H1 (cell line): Measurements from ENCODE around the gene CHRM4. TPM values are rescaled to one million over a fixed set of nuclear protein-coding genes. Genes with fewer than 3 reads are reported as not detected.

Experiments
- CTCF ChIA-PET: fragments of 300-600 bp; sonication (Branson Sonifier 250); formaldehyde crosslinking; loops from one replicate; lab custom pipeline; 2021; ENCODE audit not compliant: partially characterized antibody; lab: Charles Lee
- POLR2A ChIA-PET: fragments of 300-600 bp; sonication (Branson Sonifier 250); formaldehyde crosslinking; loops from one replicate; lab custom pipeline; 2021; ENCODE audit warnings: inconsistent platforms; ENCODE audit not compliant: partially characterized antibody; lab: Charles Lee
- DNase-seq, 2 experiments: peaks; one replicate each; pipeline versions ENCODE4 v3.0.0 to v3.0.0-alpha.2; 2010 to 2022; ENCODE audit warnings: low spot score in 2 of 2, low read depth in 1 of 2, mixed read lengths in 1 of 2
- FAIRE-seq: peaks from 2 replicates; lab custom pipeline; 2011; peaks lifted over from hg19 to GRCh38; lab: Jason Lieb, UNC
- H2AFZ ChIP-seq: 2 replicates; pipeline ENCODE4 v1.8.1; 2012; ENCODE audit warnings: low read length, inconsistent platforms
- H2AK5ac ChIP-seq: 2 replicates; pipeline ENCODE4 v1.6.1; 2013; ENCODE audit warnings: low read depth, low read length
- H2BK120ac ChIP-seq: replicated peaks from 2 replicates; pipeline ENCODE3; 2013; ENCODE audit warnings: low read depth, low read length, inconsistent platforms
- H2BK12ac ChIP-seq: 2 replicates; pipeline ENCODE4 v1.6.1; 2013; ENCODE audit warnings: low read depth, low read length
- H2BK15ac ChIP-seq: 2 replicates; pipeline ENCODE4 v1.6.1; 2013; ENCODE audit warnings: low read length
- H2BK20ac ChIP-seq: 2 replicates; pipeline ENCODE4 v1.6.1; 2013; ENCODE audit warnings: low read length
- H2BK5ac ChIP-seq: 2 replicates; pipeline ENCODE4 v1.6.1; 2013; ENCODE audit warnings: low read depth, low read length
- H3K14ac ChIP-seq: 2 replicates; pipeline ENCODE4 v1.6.1; 2013; ENCODE audit warnings: inconsistent platforms; ENCODE audit not compliant: insufficient read length
- H3K18ac ChIP-seq: 2 replicates; pipeline ENCODE4 v1.6.1; 2013; ENCODE audit warnings: low read length; ENCODE audit errors: extremely low read depth
- H3K23ac ChIP-seq: 2 replicates; pipeline ENCODE4 v1.6.1; 2013; ENCODE audit warnings: inconsistent platforms; ENCODE audit not compliant: insufficient read length
- H3K23me2 ChIP-seq: 2 replicates; pipeline ENCODE4 v1.6.1; 2013; ENCODE audit warnings: low read depth, low read length
- H3K27ac ChIP-seq: 2 replicates; pipeline ENCODE4 v1.6.1; 2011; ENCODE audit warnings: low read depth, low read length, inconsistent platforms
- H3K27me3 ChIP-seq, 4 experiments: replicated peaks in 1 of 4; 1 replicate in 1 of 4; 2 replicates in 3 of 4; pipeline versions ENCODE4 v1.6.1 to v1.8.1; 2011 to 2013; ENCODE audit warnings: low read length in 3 of 4, mild to moderate bottlenecking in 3 of 4, inconsistent platforms in 2 of 4, mixed read lengths in 2 of 4, moderate library complexity in 1 of 4; ENCODE audit not compliant: control insufficient read depth in 3 of 4, insufficient read depth in 3 of 4; ENCODE audit errors: extremely low read depth in 1 of 4
- H3K36me3 ChIP-seq, 4 experiments: 2 replicates each; pipeline versions ENCODE4 v1.6.1 to v1.8.1; 2011 to 2013; ENCODE audit warnings: mild to moderate bottlenecking in 4 of 4, low read length in 3 of 4, moderate library complexity in 2 of 4, control low read depth in 1 of 4, inconsistent platforms in 1 of 4; ENCODE audit not compliant: insufficient read depth in 4 of 4, control insufficient read depth in 2 of 4
- H3K4ac ChIP-seq: replicated peaks from 2 replicates; pipeline ENCODE3; 2013; ENCODE audit warnings: low read length, low read depth, mixed read lengths, inconsistent platforms; ENCODE audit not compliant: insufficient read length
- H3K4me1 ChIP-seq, 4 experiments: replicated peaks in 1 of 4; 1 replicate in 1 of 4; 2 replicates in 3 of 4; pipeline versions ENCODE4 v1.6.1 to v1.8.1; 2011 to 2013; ENCODE audit warnings: low read length in 3 of 4, inconsistent platforms in 2 of 4, mixed read lengths in 1 of 4; ENCODE audit not compliant: insufficient read depth in 4 of 4, control insufficient read depth in 3 of 4
- H3K4me2 ChIP-seq, 2 experiments: 2 replicates each; pipeline versions ENCODE4 v1.6.1 to v1.8.1; 2011 to 2013; ENCODE audit warnings: low read depth in 2 of 2, low read length in 2 of 2, control low read depth in 1 of 2, inconsistent platforms in 1 of 2, mild to moderate bottlenecking in 1 of 2; ENCODE audit not compliant: insufficient read depth in 1 of 2
- H3K4me3 ChIP-seq, 4 experiments: fragments of 200-600, 300-600 bp in 1 of 4; sonication (generic), shearing (Covaris generic), sonication (Bioruptor Twin) in 1 of 4; 2 replicates each; pipeline versions ENCODE4 v1.5.1 to v1.8.1; 2011 to 2016; ENCODE audit warnings: low read length in 4 of 4, low read depth in 3 of 4, control low read depth in 2 of 4, inconsistent platforms in 2 of 4, mild to moderate bottlenecking in 2 of 4, mixed read lengths in 1 of 4, moderate library complexity in 1 of 4; ENCODE audit not compliant: insufficient read depth in 2 of 4; ENCODE audit errors: extremely low read depth in 1 of 4
- H3K56ac ChIP-seq: replicated peaks from 2 replicates; pipeline ENCODE3; 2013; ENCODE audit warnings: low read depth, mild to moderate bottlenecking, mixed read lengths, low read length, inconsistent platforms; ENCODE audit not compliant: insufficient read length
- H3K79me1 ChIP-seq: 2 replicates; pipeline ENCODE4 v1.6.1; 2013; ENCODE audit warnings: low read depth, low read length, control low read depth
- H3K79me2 ChIP-seq, 2 experiments: 2 replicates each; pipeline versions ENCODE4 v1.6.1 to v1.8.1; 2012 to 2013; ENCODE audit warnings: low read length in 2 of 2, mild to moderate bottlenecking in 2 of 2, inconsistent platforms in 1 of 2; ENCODE audit not compliant: insufficient read depth in 2 of 2, control insufficient read depth in 1 of 2
- H3K9ac ChIP-seq, 4 experiments: replicated peaks in 1 of 4; 1 replicate in 1 of 4; 2 replicates in 3 of 4; pipeline versions ENCODE4 v1.6.1 to v1.8.1; 2011 to 2013; ENCODE audit warnings: low read depth in 3 of 4, low read length in 3 of 4, control low read depth in 2 of 4, mild to moderate bottlenecking in 2 of 4, moderate library complexity in 2 of 4, inconsistent platforms in 1 of 4; ENCODE audit errors: extremely low read depth in 1 of 4
- H3K9me3 ChIP-seq, 2 experiments: 2 replicates each; pipeline versions ENCODE4 v1.6.1 to v1.8.1; 2012 to 2013; ENCODE audit warnings: mild to moderate bottlenecking in 2 of 2, moderate library complexity in 2 of 2, control low read depth in 1 of 2, inconsistent platforms in 1 of 2, low read depth in 1 of 2, low read length in 1 of 2, mixed read lengths in 1 of 2; ENCODE audit not compliant: insufficient read depth in 2 of 2
- H4K20me1 ChIP-seq, 2 experiments: replicated peaks in 1 of 2; 2 replicates each; pipeline versions ENCODE3 to v1.8.1; 2011 to 2013; ENCODE audit warnings: inconsistent platforms in 2 of 2, low read length in 2 of 2, mild to moderate bottlenecking in 1 of 2; ENCODE audit not compliant: insufficient read depth in 2 of 2, control insufficient read depth in 1 of 2
- H4K5ac ChIP-seq: 2 replicates; pipeline ENCODE4 v1.6.1; 2013; ENCODE audit warnings: low read length, low read depth, mixed read lengths, inconsistent platforms; ENCODE audit not compliant: insufficient read length
- H4K8ac ChIP-seq: 2 replicates; pipeline ENCODE4 v1.8.0; 2013; ENCODE audit warnings: mild to moderate bottlenecking, moderate library complexity, low read length, inconsistent platforms; ENCODE audit not compliant: insufficient read depth; ENCODE audit errors: extremely low read depth
- H4K91ac ChIP-seq: replicated peaks from 2 replicates; pipeline ENCODE3; 2013; ENCODE audit warnings: low read length, mixed read lengths, inconsistent platforms; ENCODE audit not compliant: insufficient read length
- CHD2 ChIP-seq: IDR thresholded peaks from 2 replicates; pipeline ENCODE4 v1.6.1; 2012; ENCODE audit warnings: low read length, improper control_type of control experiment
- EP300 ChIP-seq, 2 experiments: IDR thresholded peaks; 1 replicate in 1 of 2; 2 replicates in 1 of 2; pipeline ENCODE4 v1.6.1; 2011 to 2012; ENCODE audit warnings: low read depth in 2 of 2, low read length in 2 of 2, mild to moderate bottlenecking in 2 of 2, borderline replicate concordance in 1 of 2, inconsistent platforms in 1 of 2, moderate library complexity in 1 of 2
- GABPA ChIP-seq: IDR thresholded peaks from 2 replicates; pipeline ENCODE4 v1.6.1; 2011; ENCODE audit warnings: mild to moderate bottlenecking, low read length, moderate library complexity, borderline replicate concordance; ENCODE audit not compliant: insufficient read depth
- MAX ChIP-seq: IDR thresholded peaks from 2 replicates; pipeline ENCODE4 v1.6.1; 2012; ENCODE audit warnings: inconsistent platforms
- POLR2A ChIP-seq, 2 experiments: IDR thresholded peaks; 1 replicate in 1 of 2; 2 replicates in 1 of 2; pipeline ENCODE4 v1.6.1; 2011; ENCODE audit warnings: low read depth in 2 of 2, low read length in 2 of 2, mild to moderate bottlenecking in 2 of 2; ENCODE audit errors: control extremely low read depth in 1 of 2
- RNF2 ChIP-seq: fragments of 200-900, 300-1000 bp; sonication (generic); IDR thresholded peaks from 2 replicates; pipeline ENCODE4 v1.7.1; 2016; ENCODE audit warnings: borderline replicate concordance, low read depth, mild to moderate bottlenecking, antibody characterized with exemption, low read length; ENCODE audit not compliant: poor library complexity, severe bottlenecking; ENCODE audit errors: missing control alignments
- RXRA ChIP-seq: IDR thresholded peaks from 2 replicates; pipeline ENCODE4 v1.6.1; 2011; ENCODE audit warnings: low read depth, mild to moderate bottlenecking, low read length, moderate library complexity; ENCODE audit not compliant: insufficient read depth
- SIRT6 ChIP-seq: IDR thresholded peaks from one replicate; pipeline ENCODE4 v1.7.1; 2012; ENCODE audit warnings: low read length, inconsistent platforms
- TCF12 ChIP-seq: IDR thresholded peaks from 2 replicates; pipeline ENCODE4 v1.6.1; 2011; ENCODE audit warnings: low read depth, mild to moderate bottlenecking, low read length
- ZNF274 ChIP-seq: IDR thresholded peaks from 2 replicates; pipeline ENCODE4 v1.7.0; 2012; ENCODE audit warnings: low read length, borderline replicate concordance; ENCODE audit errors: extremely low read depth
- WGBS, 2 experiments: shearing (Covaris generic) in 1 of 2; methylation state at CpG; one replicate each; pipeline versions ENCODE4 v1.1.6 to v1.1.7; 2013 to 2015; ENCODE audit warnings: low lambda C conversion rate in 2 of 2, mixed read lengths in 2 of 2, inconsistent platforms in 1 of 2, low coverage in 1 of 2, missing lambda C conversion rate in 1 of 2; ENCODE audit not compliant: insufficient replicate concordance in 2 of 2, insufficient coverage in 1 of 2, insufficient read length in 1 of 2; ENCODE audit errors: extremely low coverage in 1 of 2, missing lambda C conversion rate in 1 of 2; 5-methylcytosine and 5-hydroxymethylcytosine counted together
- polyA plus RNA-seq, 7 experiments: library from polyadenylated mRNA; depleted of rRNA in 3 of 7; stranded (reverse) in 5 of 7; unstranded in 2 of 7; fragments of >200 nt in 5 of 7; fragments of 200-250 nt in 2 of 7; gene quantifications; 1 replicate in 5 of 7; 2 replicates in 1 of 7; 4 replicates in 1 of 7; pipeline versions ENCODE4 v1.2.1 to v1.2.3, GENCODE V29; 2011 to 2013; ENCODE audit warnings: missing spikeins in 2 of 7, mixed read lengths in 2 of 7
- total RNA-seq: library from RNA; stranded (reverse); fragmentation: NEBNext Ultra II Directional; extraction: Animal tissue kit (Norgen Biotek cat#: 25700); gene quantifications from 2 replicates; pipeline ENCODE4 v1.2.1, GENCODE V29; 2021

CHRM4 gene
- total and polyA plus RNA-seq, 2 of the 8 experiments (the other 6 are each of a cell fraction or from before 2014, with no cell fraction given) = 1.1 to 1.3 TPM

DNA sequence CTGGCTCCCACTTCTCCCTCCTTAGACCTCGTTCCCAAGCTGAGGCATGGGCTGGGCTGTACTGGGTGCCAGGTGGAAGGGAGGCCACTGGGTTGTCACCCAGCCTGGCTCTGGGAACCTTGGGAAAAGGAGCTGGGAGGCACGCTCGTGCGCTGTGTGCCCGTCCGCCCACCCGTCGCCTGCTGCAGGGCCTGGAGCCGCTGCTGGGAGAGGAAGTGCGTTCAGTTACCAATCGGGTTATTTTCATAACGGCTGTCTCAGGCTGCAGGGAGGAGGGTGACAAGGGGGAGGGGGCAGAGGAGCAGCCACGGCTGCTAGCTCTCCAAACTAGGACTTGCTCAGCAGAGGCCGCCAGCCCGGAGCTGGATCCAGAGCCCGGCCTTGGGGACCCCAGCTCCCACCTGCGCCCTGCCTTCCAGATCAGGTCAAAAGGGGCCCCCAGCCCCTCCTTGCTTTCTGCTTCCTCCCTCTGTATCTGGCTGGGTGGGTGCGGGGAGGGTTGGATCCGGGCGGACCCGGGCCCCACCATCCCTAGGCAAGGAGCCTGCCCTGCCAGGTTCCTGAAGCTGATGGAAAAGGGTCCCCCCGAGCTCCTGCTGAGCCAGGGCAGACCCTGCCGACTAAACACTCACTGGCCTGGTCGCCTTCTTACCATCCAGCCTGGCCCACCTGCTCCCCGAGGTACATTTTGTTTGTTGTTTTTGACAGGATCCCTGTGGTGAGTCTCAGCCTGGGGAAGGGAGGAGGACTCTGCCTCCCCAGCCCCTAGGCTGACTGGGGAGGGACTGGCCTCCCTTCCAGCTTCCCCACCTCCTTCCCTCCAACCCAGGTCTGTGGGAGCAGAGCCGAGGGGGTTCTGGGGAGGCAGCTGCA is 30.1 kb downstream of the CHRM4 start:
- Histone ChIP-seq H3K27me3 (no peaks in the 10 kb centered on the region), H3K9me3 (no peaks in the 10 kb centered on the region), H3K18ac (no peak overlapping the region), H3K9ac (no peak overlapping the region), H3K4me2 (0 out of 4 replicates have a peak overlapping the region, but pooled peaks of 1 of the 2 experiments have one; percentile 6), H2BK15ac (no peak overlapping the region), H2BK12ac (no peak overlapping the region), H4K5ac (no peak overlapping the region), H2AFZ (no peak overlapping the region), H2BK120ac (no peak overlapping the region), H4K91ac (no peak overlapping the region), H3K23me2 (no peaks in the 10 kb centered on the region), H2BK5ac (peak overlapping the region; percentile 71; the same call in 1 of the 2 replicates), H3K4me3 (no peak overlapping the region), H3K27ac (0 out of 2 replicates have a peak overlapping the region, but pooled peaks have one; percentile 57), H3K56ac (no peak overlapping the region), H2AK5ac (no peak overlapping the region), H4K20me1 (peaks cover 9 to 35% of the 10 kb centered on the region in 2 experiments), H3K36me3 (no peaks in the 10 kb centered on the region), H2BK20ac (no peak overlapping the region), H3K79me2 (peaks cover 0 to 71% of the 10 kb centered on the region in 2 experiments; a peak in 2 of 4 replicates), H3K23ac (no peak overlapping the region), H3K14ac (no peak overlapping the region), H3K4ac (no peak overlapping the region), H3K79me1 (peaks cover 26% of the 10 kb centered on the region), H3K4me1 (peaks cover 0 to 21% (median 14%) of the 10 kb centered on the region in 4 experiments; a peak in 6 of 7 replicates), H4K8ac (peak overlapping the region; percentile 69)
- 85% methylated on average over 20 of the region's 26 CpGs; no CpG with 5 or more reads in 1 of the 2 experiments for WGBS, 2 experiments
- TF ChIP-seq TCF12 = no peak
- no peak for TF ChIP-seq POLR2A (IDR thresholded peaks at IDR 0.05; ENCODE audit: control extremely low read depth in 1 of 2, low read depth in 2 of 2, low read length in 2 of 2)
- TF ChIP-seq MAX = no peak
- no peak for TF ChIP-seq SIRT6
- TF ChIP-seq RXRA = no peak
- no peak for TF ChIP-seq EP300 (IDR thresholded peaks at IDR 0.05; ENCODE audit: borderline replicate concordance in 1 of 2, low read depth in 2 of 2, low read length in 2 of 2)
- no peak for TF ChIP-seq CHD2
- no peak for TF ChIP-seq GABPA
- no peak for TF ChIP-seq ZNF274
- TF ChIP-seq RNF2 = no peak
- CTCF ChIA-PET = interaction anchor here (0.6 to 44.5 kb wide), 10 partner anchors 2 to 288 kb away, joined by 3 to 1004 read pairs (median 4); partner anchors contain the start of genes DGKZ and MDK
- FAIRE-seq (no peak), DNase-seq (no peak)
- POLR2A ChIA-PET = interaction anchor here (0.6 to 7.8 kb wide), 7 partner anchors 11 to 66 kb away, joined by 3 to 69 read pairs (median 4); partner anchors contain the start of genes DGKZ and MDK
